Astrocyte (in vitro differentiated cells and primary cell): Measurements from ENCODE around the gene PCNX1. TPM values are rescaled to one million over a fixed set of nuclear protein-coding genes. Genes with fewer than 3 reads are reported as not detected.

Experiments used
- DNase-seq: peaks from one replicate; pipeline ENCODE4 v3.0.0-alpha.2; 2010; ENCODE audit warnings: low read depth
- FAIRE-seq: peaks from 2 replicates; lab custom pipeline; 2011; peaks lifted over from hg19 to GRCh38; lab: Jason Lieb, UNC
- H2AFZ ChIP-seq: 2 replicates; pipeline ENCODE4 v1.6.0; 2012; ENCODE audit warnings: low read depth, low read length, inconsistent platforms
- H3K27ac ChIP-seq: 2 replicates; pipeline ENCODE4 v1.5.1; 2011; ENCODE audit warnings: low read depth, low read length, inconsistent platforms
- H3K27me3 ChIP-seq: 2 replicates; pipeline ENCODE4 v1.6.0; 2011; ENCODE audit warnings: low read length, inconsistent platforms; ENCODE audit not compliant: insufficient read depth
- H3K36me3 ChIP-seq: 2 replicates; pipeline ENCODE4 v1.5.1; 2011; ENCODE audit warnings: low read length, inconsistent platforms; ENCODE audit not compliant: insufficient read depth
- H3K4me1 ChIP-seq: 2 replicates; pipeline ENCODE4 v1.5.1; 2011; ENCODE audit warnings: low read length, inconsistent platforms; ENCODE audit not compliant: insufficient read depth
- H3K4me2 ChIP-seq: 2 replicates; pipeline ENCODE4 v1.6.0; 2012; ENCODE audit warnings: low read length, inconsistent platforms
- H3K4me3 ChIP-seq: 2 replicates; pipeline ENCODE4 v1.5.1; 2011; ENCODE audit warnings: low read depth, mild to moderate bottlenecking, low read length, inconsistent platforms; ENCODE audit not compliant: insufficient read depth
- H3K79me2 ChIP-seq: 2 replicates; pipeline ENCODE4 v1.6.0; 2012; ENCODE audit warnings: mild to moderate bottlenecking, low read length, inconsistent platforms; ENCODE audit not compliant: insufficient read depth
- H3K9ac ChIP-seq: 2 replicates; pipeline ENCODE4 v1.6.0; 2012; ENCODE audit warnings: mild to moderate bottlenecking, low read length, inconsistent platforms
- H3K9me3 ChIP-seq: 2 replicates; pipeline ENCODE4 v1.5.1; 2012; ENCODE audit warnings: low read depth, mild to moderate bottlenecking, low read length, inconsistent platforms; ENCODE audit not compliant: insufficient read depth
- H4K20me1 ChIP-seq: 2 replicates; pipeline ENCODE4 v1.6.0; 2012; ENCODE audit warnings: low read length, inconsistent platforms; ENCODE audit not compliant: insufficient read depth
- H3K27ac Mint-ChIP-seq: one replicate; pipeline ENCODE4 v1.8.0; 2021; ENCODE audit warnings: mild to moderate bottlenecking, mixed read lengths; ENCODE audit not compliant: unreplicated experiment
- H3K27me3 Mint-ChIP-seq: one replicate; pipeline ENCODE4 v1.8.0; 2021; ENCODE audit warnings: low read depth, mixed read lengths; ENCODE audit not compliant: unreplicated experiment
- H3K36me3 Mint-ChIP-seq: one replicate; pipeline ENCODE4 v1.8.0; 2021; ENCODE audit warnings: low read depth, mixed read lengths; ENCODE audit not compliant: unreplicated experiment
- H3K4me1 Mint-ChIP-seq: one replicate; pipeline ENCODE4 v1.8.0; 2021; ENCODE audit warnings: low read depth, mixed read lengths; ENCODE audit not compliant: unreplicated experiment
- H3K4me3 Mint-ChIP-seq: one replicate; pipeline ENCODE4 v1.8.0; 2021; ENCODE audit warnings: mild to moderate bottlenecking, moderate library complexity, mixed read lengths; ENCODE audit not compliant: unreplicated experiment
- H3K9me3 Mint-ChIP-seq: one replicate; pipeline ENCODE4 v1.8.0; 2021; ENCODE audit warnings: mild to moderate bottlenecking, mixed read lengths; ENCODE audit not compliant: unreplicated experiment
- CTCF ChIP-seq: IDR thresholded peaks from 2 replicates; pipeline ENCODE4 v1.5.1; 2011; ENCODE audit warnings: low read depth, mild to moderate bottlenecking, inconsistent platforms, low read length, moderate library complexity; ENCODE audit not compliant: insufficient read depth
- EZH2 ChIP-seq: IDR thresholded peaks from 2 replicates; pipeline ENCODE4 v1.6.1; 2012; ENCODE audit warnings: mild to moderate bottlenecking, low read length, inconsistent platforms; ENCODE audit not compliant: insufficient read depth
- total RNA-seq: library from RNA; stranded (reverse); gene quantifications from 2 replicates; pipeline ENCODE4 v1.2.1, GENCODE V29; 2021

PCNX1 gene
- total RNA-seq, 1 donor from 2014 or later: 91.3 TPM

DNA sequence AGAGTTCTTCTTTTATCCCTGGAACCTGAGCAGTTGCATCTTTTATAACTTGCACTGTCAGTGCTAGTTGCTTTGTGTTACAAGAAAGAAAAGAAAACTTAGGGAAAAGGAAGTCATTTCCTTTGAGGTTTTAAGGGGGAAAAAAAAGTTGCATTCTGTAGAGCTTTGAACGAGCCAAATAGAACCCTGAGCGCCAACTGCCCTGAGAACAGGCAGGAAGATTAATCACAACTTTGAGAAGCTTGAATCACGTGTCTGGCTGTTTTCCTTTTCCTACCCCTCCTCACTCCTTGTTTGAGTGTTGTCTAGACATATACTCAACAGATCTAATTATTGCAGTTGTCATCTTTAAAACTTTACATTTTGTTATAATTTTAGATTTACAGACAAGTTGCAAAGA lies 12.5 kb downstream of the PCNX1 start:
- Histone ChIP-seq H3K79me2 (peaks cover 99% of the 10 kb centered on the region), H2AFZ (no peak overlapping the region), H3K27me3 (no peaks in the 10 kb centered on the region), H3K4me2 (peak overlapping the region; percentile 56), H3K27ac (no peak overlapping the region), H3K9ac (no peak overlapping the region), H3K4me1 (peaks cover 13% of the 10 kb centered on the region), H3K36me3 (peaks cover 3% of the 10 kb centered on the region), H3K9me3 (no peaks in the 10 kb centered on the region), H3K4me3 (no peak overlapping the region), H4K20me1 (peaks cover 92% of the 10 kb centered on the region)
- DNase-seq: peak; percentile 62
- FAIRE-seq: peak; percentile 9
- H3K36me3 Mint-ChIP-seq: no peaks in the 10 kb centered on the region
- no peaks in the 10 kb centered on the region for H3K27me3 Mint-ChIP-seq
- TF ChIP-seq EZH2: no peak
- TF ChIP-seq CTCF: no peak
- H3K4me3 Mint-ChIP-seq: peak overlapping the region; percentile 64
- H3K9me3 Mint-ChIP-seq: no peaks in the 10 kb centered on the region
- H3K27ac Mint-ChIP-seq: peak overlapping the region; percentile 91
- peaks cover 53% of the 10 kb centered on the region for H3K4me1 Mint-ChIP-seq

DNA sequence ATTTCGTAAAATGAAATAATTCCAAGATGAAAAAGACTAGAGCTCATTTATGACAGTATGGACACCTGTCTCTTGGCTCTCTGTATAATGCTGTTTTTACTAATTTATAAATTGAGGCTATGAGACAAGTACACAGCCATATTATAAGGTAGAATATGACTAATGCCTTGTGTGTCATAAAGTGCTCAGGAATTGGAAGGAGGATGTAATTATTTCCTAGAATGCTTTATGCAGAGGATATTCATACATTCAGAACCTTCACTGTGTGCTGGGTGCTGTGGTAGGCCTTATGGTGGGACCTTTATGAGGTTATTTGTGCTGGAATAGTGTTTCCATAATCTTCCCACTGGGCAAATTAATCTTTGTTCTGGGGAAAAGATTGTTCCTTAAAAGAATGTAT lies 13.3 kb downstream of the PCNX1 start:
- Mint-ChIP-seq H3K36me3 (no peaks in the 10 kb centered on the region), H3K4me3 (peak overlapping the region; percentile 31), H3K27ac (peak overlapping the region; percentile 91), H3K4me1 (peaks cover 52% of the 10 kb centered on the region), H3K9me3 (no peaks in the 10 kb centered on the region), H3K27me3 (no peaks in the 10 kb centered on the region)
- DNase-seq (no peak), FAIRE-seq (no peak)
- Histone ChIP-seq H3K27me3 (no peaks in the 10 kb centered on the region), H2AFZ (no peak overlapping the region), H3K79me2 (peaks cover 99% of the 10 kb centered on the region), H4K20me1 (peaks cover 92% of the 10 kb centered on the region), H3K4me2 (no peak overlapping the region), H3K27ac (no peak overlapping the region), H3K36me3 (peaks cover 3% of the 10 kb centered on the region), H3K4me1 (peaks cover 13% of the 10 kb centered on the region), H3K4me3 (no peak overlapping the region), H3K9me3 (no peaks in the 10 kb centered on the region), H3K9ac (no peak overlapping the region)
- TF ChIP-seq CTCF (no peak), EZH2 (no peak)

- H3K27ac Mint-ChIP-seq: peak overlapping the region; percentile 69
- peaks cover 92% of the 10 kb centered on the region for H4K20me1 ChIP-seq
- no peak for TF ChIP-seq EZH2
- no peak for TF ChIP-seq CTCF
These were observed 14.4 kb downstream of the PCNX1 start for GRCh38 chr14:70921669-70922068.

More at GRCh38 chr14:70921669-70922068, 14.4 kb downstream of the PCNX1 start:
- no peak overlapping the region for H3K4me3 Mint-ChIP-seq
- no peaks in the 10 kb centered on the region for H3K9me3 Mint-ChIP-seq
- H3K27me3 Mint-ChIP-seq: no peaks in the 10 kb centered on the region
- H3K9me3 ChIP-seq: no peaks in the 10 kb centered on the region
- peaks cover 48% of the 10 kb centered on the region for H3K4me1 Mint-ChIP-seq
- H3K79me2 ChIP-seq: peaks cover 99% of the 10 kb centered on the region
- no peak overlapping the region for H3K4me3 ChIP-seq
- H3K36me3 ChIP-seq: peaks cover 3% of the 10 kb centered on the region
- no peak overlapping the region for H3K4me2 ChIP-seq
- no peak overlapping the region for H2AFZ ChIP-seq
- H3K27me3 ChIP-seq: no peaks in the 10 kb centered on the region
- DNase-seq: no peak
- H3K9ac ChIP-seq: no peak overlapping the region
- no peak overlapping the region for H3K27ac ChIP-seq
- peaks cover 13% of the 10 kb centered on the region for H3K4me1 ChIP-seq
- FAIRE-seq: no peak
- no peaks in the 10 kb centered on the region for H3K36me3 Mint-ChIP-seq
